GM23338 (cell line): ENCODE results near the gene SQSTM1.

ENCODE experiments used
- CREB1 ChIP-seq: fragments of 250-450 bp; sonication (Bioruptor Pico); IDR thresholded peaks from 2 replicates; pipeline ENCODE4 v1.5.0; 2020; ENCODE audit warnings: low read depth, mild to moderate bottlenecking, moderate library complexity
- EZH2 ChIP-seq: fragments of 200-600 bp; sonication (generic); IDR thresholded peaks from one replicate; pipeline ENCODE4 v1.8.0; 2017; ENCODE audit warnings: antibody characterized with exemption, mild to moderate bottlenecking, low read depth; ENCODE audit not compliant: unreplicated experiment
- EZH2phosphoT487 ChIP-seq: fragments of 200-600 bp; sonication (generic); IDR thresholded peaks from one replicate; pipeline ENCODE4 v1.8.1; 2018; ENCODE audit warnings: antibody characterized with exemption; ENCODE audit not compliant: unreplicated experiment
- JUNB ChIP-seq: IDR thresholded peaks from one replicate; pipeline ENCODE4 v1.6.1; 2016; ENCODE audit warnings: antibody characterized with exemption; ENCODE audit not compliant: unreplicated experiment
- POLR2AphosphoS5 ChIP-seq: IDR thresholded peaks from 2 replicates; pipeline ENCODE4 v1.6.1; 2016; ENCODE audit warnings: antibody characterized with exemption, low read depth
- STAT1 ChIP-seq: IDR thresholded peaks from one replicate; pipeline ENCODE4 v1.6.1; 2016; ENCODE audit warnings: antibody characterized with exemption; ENCODE audit not compliant: unreplicated experiment
- ZNF114 ChIP-seq: fragments of 250-450 bp; sonication (Bioruptor Pico); IDR thresholded peaks from 2 replicates; pipeline ENCODE4 v1.5.0; 2020; ENCODE audit warnings: mild to moderate bottlenecking, moderate library complexity
- TF ChIP-seq, protein P1 (sequence below), 2 experiments: fragments of 200-600 bp in 1 of 2; sonication (generic) in 1 of 2; conservative IDR thresholded peaks; 2 replicates each; pipeline versions ENCODE4 v1.5.1 to v1.6.1; 2016 to 2017; ENCODE audit warnings: antibody characterized with exemption in 2 of 2, low read depth in 2 of 2, mild to moderate bottlenecking in 2 of 2, moderate library complexity in 1 of 2
- TF ChIP-seq, protein P2 (sequence below): IDR thresholded peaks from one replicate; pipeline ENCODE4 v1.6.1; 2018; ENCODE audit warnings: antibody characterized with exemption; ENCODE audit not compliant: unreplicated experiment
- TF ChIP-seq, protein P3 (sequence below): IDR thresholded peaks from 2 replicates; pipeline ENCODE4 v1.6.1; 2016; ENCODE audit warnings: antibody characterized with exemption

DNA sequence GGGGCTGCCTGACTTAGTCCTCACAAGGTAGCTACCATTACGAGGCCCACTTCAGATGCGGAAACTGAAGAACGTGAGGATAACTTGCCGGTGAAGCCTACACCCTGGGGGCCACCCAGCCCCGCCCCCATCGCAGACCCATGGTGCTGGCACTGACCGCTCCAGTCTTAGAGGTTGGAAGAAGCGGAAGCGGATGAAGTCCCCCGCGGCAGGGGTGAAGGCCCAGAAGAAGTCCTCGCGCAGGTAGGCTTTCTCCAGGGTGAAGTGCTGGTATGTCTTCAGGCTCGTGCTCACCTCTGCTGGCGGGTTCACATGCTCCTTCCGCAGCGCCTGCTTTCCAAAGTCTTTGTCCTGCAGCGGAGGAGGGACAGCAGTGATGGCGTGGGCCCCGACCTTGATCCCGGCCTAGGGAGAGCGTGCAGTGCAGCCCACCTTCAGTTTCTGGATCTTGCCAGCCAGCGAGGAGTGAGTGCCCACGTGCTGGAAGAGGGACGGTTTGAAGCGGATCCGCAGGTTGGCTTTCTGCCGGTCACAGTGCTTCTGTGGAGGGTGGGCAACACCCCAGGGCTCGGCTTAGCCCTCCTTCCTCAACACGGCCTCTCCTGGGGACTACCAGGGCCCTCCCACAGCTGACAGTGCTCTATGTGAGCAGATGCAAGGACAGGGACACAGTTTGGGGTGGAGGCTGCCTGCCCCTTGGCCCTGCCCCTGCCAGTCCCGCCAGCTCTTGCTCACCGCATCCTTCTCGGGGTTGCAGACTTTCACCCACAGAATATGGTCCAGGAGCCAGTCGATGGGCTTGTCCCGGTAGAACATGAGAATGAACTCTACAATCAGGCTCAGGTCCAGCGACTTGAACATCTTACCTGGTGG, 21.7 kb upstream of the SQSTM1 start:
- TF ChIP-seq, protein P1, sequence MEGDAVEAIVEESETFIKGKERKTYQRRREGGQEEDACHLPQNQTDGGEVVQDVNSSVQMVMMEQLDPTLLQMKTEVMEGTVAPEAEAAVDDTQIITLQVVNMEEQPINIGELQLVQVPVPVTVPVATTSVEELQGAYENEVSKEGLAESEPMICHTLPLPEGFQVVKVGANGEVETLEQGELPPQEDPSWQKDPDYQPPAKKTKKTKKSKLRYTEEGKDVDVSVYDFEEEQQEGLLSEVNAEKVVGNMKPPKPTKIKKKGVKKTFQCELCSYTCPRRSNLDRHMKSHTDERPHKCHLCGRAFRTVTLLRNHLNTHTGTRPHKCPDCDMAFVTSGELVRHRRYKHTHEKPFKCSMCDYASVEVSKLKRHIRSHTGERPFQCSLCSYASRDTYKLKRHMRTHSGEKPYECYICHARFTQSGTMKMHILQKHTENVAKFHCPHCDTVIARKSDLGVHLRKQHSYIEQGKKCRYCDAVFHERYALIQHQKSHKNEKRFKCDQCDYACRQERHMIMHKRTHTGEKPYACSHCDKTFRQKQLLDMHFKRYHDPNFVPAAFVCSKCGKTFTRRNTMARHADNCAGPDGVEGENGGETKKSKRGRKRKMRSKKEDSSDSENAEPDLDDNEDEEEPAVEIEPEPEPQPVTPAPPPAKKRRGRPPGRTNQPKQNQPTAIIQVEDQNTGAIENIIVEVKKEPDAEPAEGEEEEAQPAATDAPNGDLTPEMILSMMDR (conservative IDR thresholded peaks at IDR 0.05; ENCODE audit: low read depth in 2 of 2), result no peak
- TF ChIP-seq EZH2 (no peak), CREB1 (CRISPR knock-in tag) (no peak), POLR2AphosphoS5 (no peak), EZH2phosphoT487 (no peak), JUNB (no peak), ZNF114 (CRISPR knock-in tag) (no peak), STAT1 (no peak)
- TF ChIP-seq, protein P2, sequence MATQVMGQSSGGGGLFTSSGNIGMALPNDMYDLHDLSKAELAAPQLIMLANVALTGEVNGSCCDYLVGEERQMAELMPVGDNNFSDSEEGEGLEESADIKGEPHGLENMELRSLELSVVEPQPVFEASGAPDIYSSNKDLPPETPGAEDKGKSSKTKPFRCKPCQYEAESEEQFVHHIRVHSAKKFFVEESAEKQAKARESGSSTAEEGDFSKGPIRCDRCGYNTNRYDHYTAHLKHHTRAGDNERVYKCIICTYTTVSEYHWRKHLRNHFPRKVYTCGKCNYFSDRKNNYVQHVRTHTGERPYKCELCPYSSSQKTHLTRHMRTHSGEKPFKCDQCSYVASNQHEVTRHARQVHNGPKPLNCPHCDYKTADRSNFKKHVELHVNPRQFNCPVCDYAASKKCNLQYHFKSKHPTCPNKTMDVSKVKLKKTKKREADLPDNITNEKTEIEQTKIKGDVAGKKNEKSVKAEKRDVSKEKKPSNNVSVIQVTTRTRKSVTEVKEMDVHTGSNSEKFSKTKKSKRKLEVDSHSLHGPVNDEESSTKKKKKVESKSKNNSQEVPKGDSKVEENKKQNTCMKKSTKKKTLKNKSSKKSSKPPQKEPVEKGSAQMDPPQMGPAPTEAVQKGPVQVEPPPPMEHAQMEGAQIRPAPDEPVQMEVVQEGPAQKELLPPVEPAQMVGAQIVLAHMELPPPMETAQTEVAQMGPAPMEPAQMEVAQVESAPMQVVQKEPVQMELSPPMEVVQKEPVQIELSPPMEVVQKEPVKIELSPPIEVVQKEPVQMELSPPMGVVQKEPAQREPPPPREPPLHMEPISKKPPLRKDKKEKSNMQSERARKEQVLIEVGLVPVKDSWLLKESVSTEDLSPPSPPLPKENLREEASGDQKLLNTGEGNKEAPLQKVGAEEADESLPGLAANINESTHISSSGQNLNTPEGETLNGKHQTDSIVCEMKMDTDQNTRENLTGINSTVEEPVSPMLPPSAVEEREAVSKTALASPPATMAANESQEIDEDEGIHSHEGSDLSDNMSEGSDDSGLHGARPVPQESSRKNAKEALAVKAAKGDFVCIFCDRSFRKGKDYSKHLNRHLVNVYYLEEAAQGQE, result no peak
- TF ChIP-seq, protein P3, sequence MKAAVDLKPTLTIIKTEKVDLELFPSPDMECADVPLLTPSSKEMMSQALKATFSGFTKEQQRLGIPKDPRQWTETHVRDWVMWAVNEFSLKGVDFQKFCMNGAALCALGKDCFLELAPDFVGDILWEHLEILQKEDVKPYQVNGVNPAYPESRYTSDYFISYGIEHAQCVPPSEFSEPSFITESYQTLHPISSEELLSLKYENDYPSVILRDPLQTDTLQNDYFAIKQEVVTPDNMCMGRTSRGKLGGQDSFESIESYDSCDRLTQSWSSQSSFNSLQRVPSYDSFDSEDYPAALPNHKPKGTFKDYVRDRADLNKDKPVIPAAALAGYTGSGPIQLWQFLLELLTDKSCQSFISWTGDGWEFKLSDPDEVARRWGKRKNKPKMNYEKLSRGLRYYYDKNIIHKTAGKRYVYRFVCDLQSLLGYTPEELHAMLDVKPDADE, result no peak
